GM18861 (cell line): ENCODE measurements around the gene C19orf12.
A peak's percentile ranks its signal among the peaks of the same experiment; 100 is the strongest.

Source experiments
- ATAC-seq: cut with Tn5 transposase; IDR thresholded peaks from one replicate; pipeline ENCODE4 v1.9.1; 2021; ENCODE audit not compliant: unreplicated experiment

C19orf12 gene

DNA sequence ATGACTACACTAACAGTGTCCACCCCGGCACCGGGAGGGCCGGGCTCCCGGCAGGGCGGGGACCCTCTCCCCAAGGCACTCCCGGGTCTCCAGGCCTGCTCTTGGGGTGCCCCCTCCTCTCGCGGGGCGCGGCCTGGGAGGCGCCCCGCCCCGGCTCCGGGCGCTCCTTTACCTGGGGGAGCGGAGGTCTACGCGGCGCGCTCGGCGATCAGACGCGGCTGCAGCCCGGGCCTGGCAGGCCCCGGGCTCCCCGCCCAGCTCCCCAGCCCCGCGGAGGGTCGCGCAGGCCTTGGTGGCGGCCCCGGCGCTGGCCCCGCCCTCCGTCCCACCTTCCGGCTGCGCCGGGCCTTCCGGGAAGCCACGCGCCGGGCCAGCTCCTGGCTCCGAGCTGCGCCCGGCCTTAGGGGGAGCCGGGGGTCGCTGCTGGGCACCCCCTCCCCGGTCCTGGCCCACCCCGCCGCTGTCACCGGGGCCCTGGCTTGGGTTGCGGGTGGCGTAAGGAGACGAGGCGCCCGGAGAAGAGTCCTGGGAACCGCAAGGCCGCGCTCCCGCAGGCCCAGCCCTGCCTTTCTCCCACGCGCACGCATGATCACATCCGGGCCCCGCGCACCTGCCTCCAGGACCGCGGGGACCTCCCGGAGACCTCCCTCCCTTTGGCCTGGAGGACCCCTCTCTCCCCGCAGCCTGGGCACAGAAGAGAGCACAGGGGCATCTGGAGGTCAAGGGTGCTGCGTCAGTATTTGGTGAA lies at the start of gene C19orf12:
Gene C19orf12, minus strand, starts transcription at position 309 of the 748 bp plus-strand sequence. CDS start 6,848 bp downstream, outside the sequence.
- ATAC-seq, result peak; percentile 54

DNA sequence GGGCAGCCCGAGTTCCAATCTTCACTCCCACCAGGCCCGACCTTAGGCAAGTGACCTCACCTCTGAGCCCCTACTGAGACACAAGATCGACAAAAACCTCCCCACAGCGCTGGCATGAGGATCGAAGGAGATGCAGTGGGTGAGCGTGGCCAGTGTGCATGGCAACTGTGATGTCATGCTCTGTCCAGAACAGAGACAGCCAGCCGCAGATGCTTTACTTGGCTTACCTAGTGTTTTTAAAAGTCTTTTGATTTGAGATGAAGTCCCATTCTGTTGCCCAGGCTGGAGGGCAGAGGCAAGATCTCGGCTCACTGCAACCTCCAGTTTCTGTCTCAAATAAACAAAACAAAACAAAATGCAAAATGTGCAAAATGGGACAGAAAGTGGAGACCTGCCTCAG lies 49.3 kb upstream of the C19orf12 start:
- no peak for ATAC-seq

DNA sequence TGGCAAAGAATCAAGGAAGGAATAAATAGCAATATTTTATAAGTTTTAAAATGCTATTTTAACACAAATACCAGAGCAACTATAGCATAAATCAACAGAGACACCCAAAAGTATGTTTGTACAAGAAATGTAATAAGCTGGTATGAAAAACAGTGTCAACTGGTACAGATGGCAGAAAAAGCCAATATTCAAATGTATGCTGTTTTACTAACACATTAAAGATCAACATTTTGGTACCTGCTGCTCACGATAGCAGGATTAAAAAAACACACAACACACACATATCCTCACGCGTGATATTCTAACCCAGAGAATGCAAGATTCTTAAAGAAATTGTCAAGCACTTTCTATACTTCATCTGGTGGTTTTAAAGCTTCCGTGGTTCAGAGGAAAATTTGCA lies 48.1 kb upstream of the C19orf12 start:
- no peak for ATAC-seq

DNA sequence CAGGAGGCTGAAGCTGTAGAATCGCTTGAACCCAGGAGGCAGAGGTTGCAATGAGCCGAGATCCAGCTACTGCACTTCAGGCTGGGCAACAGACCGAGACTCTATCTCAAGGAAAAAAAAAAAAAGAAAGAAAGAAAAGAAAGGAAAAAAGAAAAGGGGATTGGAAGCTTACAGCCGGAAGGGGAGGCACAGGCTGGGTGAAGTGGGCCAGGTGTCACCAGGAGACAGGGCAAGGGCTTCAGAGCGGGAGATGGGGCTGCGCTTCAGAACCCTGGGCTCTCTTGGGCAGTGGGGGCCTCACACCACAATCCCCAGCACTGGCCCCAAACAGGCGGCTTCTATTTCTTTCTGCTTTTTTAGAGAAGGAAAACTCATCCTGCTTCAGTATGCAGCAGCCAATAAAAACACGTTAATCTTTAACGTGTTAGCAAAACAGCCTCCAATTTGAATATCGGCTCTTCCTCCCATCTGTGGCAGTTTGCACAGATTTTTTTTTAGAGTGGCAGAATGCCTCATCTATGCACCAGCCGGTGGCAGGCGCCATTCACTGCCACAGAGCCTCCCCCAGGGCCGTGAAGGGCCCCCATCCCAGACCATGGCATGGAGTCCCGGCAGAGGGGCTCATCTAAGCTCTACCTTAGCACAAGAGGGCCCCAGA lies 46.6 kb upstream of the C19orf12 start:
- no peak for ATAC-seq

DNA sequence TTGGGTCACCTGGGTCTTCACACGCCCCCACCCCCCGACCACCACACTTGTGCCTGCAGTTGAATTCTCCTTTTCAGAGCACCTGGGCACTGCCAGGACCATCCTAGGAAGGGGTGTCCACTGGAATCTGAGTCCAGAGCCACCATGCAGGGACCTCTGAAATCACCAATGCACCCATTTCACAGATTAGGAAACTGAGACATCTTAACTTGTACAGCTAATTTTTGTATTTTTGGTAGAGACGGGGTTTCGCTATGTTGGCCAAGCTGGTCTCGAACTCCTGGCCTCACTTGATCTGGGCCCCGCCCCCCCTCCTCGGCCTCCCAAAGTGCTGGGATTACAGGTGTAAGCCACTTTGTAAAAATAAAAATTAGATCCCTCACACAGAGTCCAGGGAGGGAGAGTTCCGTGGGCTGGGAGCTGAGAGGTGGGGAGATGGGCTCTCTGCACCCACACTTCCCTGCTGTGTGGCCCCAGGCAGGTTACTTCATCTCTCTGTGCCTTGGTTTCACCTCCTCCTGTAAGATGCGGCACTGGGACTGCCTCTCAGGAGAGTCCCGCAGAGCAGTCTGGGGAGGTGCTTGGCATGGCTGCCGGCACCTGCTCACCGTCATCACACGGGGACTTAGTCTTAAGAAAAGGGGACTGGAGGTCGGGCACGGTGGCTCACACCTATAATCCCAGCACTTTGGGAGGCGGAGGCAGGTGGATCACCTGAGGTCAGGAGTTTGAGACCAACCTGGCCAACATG lies 45.9 kb upstream of the C19orf12 start:
- ATAC-seq, result no peak

DNA sequence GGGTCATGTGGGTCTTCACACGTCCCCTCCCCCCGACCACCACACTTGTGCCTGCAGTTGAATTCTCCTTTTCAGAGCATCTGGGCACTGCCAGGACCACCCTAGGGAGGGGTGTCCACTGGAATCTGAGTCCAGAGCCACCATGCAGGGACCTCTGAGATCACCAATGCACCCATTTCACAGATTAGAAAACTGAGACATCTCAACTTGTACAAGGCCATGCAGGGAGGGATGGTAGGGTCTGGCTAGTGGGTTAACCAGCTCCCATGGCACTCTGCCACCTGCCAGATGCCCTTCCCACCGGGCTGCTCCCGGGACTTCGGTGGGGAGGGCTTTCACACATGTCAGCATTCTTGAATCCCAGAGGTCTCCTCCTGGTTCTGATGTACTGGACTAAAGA lies 44.3 kb upstream of the C19orf12 start:
- ATAC-seq, result no peak

DNA sequence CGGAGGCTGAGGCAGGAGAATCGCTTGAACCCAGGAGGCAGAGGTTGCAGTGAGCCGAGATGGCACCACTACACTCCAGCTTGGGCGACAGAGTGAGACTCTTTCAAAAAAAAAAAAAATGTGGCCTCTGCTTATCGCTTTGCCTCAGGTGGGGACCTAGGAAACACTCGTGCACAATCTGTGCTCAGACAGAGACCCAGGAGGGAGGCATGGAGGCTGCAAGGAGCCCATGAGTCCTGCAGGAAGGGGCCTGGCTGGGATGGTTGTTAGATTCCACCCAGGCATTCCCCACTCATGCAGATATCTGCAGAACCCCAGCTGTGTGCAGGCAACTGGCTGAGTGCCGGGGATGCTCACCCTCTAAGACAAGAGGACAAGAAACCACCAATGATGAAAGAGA lies 43.8 kb upstream of the C19orf12 start:
- no peak for ATAC-seq

DNA sequence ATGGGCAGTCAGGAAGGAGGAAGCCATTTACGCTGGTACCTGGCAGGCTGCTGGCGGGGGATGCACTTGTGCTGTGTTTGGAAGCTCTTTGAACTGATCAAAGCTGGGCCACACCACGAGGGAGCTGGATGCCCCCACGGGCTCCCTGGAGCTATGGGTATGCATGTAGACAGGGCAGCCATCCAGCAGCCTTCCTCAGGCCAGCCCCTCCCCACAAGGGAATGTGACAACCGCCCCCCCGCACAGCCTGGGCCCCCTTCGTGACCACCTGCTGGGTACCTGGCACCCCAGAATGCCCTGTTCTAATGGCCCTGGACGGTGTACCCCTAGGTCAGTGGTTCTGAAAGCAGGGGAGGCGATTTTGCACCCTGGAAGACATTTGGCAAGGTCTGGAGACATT lies 42.5 kb upstream of the C19orf12 start:
- ATAC-seq, result no peak

DNA sequence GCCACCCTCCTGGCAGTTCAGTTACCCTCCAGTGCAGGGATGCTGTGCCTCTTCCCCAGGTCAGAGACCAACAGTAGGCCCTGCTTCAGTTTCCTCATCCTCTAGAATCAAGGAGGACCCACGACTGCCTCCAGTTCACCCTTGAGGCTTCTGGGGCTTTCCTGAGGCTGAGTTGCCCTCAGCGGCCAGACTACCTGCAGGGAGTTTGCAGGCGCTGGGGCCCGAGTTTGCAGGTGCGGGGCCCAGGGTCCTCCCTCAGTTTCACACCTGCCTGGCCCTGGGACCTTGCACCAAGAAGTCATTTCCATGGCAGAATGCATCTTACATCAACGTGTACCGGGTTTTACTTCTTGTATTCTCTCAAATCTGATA lies 38.9 kb upstream of the C19orf12 start:
- no peak for ATAC-seq

DNA sequence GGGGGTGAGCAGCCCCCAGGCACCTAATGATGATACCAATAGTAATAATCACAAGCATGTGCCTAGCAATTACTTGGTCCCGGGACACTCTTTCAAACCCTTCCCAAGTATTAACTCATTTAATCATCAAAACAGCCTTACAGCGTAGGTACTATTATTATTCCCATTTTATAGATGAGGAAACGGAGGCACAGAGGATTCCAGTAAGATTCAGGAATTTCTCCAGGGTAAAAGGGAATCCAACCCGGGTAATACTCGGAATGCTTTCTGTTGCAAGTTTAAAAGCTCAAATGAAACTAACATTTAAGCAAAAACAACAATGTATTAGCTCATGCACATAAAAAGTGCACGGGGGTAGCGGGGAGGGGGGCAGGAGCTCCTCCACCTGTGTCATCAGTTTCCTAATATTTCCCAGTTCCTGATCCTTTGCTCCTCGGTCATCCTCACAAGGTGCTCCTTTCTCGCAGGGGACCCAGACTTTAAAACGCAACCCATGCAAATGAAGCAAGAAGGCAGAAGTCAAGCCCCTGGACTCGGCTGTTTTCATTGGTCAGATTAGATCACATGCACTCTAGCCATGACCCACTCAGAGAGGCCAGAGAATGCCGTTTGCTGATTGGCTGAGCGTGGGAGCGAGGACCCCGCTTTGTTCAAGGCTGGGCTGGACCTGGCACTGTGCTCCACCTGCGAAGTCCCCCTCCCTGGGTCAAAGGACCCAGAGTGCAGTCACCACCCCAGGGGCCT lies 38.3 kb upstream of the C19orf12 start:
- ATAC-seq, result no peak

DNA sequence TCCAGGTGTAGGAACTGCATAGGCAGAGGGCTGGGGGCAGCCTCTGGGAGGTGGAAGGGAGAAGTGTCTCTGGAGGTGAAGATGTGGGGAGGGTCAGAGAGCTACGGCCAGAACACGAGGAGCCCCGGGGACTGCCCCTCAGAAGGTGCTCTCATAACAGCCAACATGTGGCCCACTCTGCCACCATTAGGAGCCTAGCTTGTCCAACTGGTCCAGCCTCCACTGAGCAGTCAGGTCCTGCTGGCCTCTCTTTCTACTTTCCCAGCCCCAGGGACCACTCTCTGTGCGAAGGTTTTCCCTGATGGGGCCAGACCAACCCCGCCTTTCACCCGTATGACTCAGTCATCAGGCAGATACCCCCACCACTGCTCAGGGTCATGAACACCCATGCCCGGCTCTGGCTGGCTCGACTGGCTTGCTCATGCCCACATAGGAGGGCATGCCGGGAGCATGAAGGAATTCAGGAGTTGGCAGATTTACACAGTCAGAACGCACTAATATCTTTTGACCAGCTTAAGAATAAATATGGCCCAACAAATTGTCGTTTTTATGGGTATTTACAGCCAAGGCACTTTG lies 37.5 kb upstream of the C19orf12 start:
- no peak for ATAC-seq

DNA sequence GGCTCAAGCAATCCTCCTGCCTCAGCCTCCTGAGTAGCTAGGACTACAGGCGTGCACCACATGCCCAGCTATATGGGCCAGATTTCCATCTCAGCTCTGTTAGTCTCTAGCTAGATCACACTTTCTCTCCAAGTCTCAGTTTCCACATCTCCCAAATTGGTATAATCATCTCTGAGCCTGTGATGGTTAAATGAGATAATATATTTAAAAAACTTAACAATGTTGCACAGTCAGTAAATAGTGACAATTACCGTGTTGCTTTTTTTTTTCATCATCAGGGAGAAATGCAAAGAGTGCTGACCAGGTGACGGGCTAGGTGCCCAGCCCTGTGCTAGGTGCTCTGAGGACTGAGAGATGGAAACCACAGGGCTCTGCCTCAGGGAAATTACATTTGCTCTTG lies 36.9 kb upstream of the C19orf12 start:
- no peak for ATAC-seq

DNA sequence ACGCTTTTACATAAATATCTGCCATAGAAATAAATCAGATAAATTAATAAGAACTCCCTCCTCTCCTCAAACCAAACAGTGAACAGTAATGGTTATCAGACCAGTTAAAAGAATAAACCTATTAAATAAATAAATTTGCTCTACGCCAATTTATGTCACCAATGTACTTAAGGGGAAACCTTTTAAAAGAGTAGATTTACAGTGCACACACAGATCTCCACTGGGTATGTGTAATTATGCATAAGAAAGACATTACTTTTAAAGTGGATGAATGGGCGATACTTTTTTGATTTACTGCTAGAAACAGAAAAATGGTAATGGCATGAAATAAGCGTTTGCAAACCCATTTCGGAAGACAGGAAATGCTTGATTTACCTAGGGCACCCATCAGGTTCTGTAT lies 34.9 kb upstream of the C19orf12 start:
- no peak for ATAC-seq

DNA sequence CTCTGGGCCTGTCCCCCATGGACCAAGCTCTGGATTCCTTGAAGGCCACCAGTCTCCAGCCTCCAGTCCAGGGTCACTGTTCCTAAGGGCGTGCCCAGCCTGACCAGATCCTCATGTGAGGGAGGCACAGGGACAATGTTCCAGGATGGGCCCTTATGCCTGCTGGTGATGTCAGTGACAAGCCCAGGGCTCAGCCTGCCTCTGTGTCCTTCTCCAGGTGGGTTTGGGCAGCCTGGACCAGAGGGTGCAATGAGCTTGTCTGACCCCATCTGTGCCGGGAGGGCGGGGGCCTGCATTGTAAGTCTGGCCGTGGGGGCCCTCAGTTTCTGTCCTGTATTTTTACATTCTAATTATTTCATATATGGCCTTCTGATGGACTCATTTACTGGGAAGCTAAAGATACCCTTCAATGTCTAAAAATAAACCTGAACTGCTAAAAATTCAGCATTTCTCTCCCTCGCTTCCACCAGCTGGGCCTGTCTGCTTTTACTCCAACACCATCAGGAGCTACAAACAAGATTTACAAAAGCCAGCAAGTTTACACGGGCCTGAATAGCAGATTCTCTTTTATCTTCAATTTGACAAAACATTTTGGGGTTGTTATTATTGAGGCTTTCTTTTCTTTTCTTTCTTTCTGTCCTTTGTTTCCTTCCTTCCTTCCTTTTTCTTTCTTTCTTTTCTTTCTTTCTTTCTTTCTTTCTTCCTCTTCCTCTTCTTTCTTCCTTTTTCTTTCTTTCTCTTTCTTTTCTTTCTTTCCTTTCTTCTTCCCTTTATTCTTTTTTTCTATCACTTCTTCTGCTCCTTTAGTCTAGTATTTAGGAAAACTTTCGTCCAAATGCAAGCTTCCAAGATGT lies 34.2 kb upstream of the C19orf12 start:
- no peak for ATAC-seq

DNA sequence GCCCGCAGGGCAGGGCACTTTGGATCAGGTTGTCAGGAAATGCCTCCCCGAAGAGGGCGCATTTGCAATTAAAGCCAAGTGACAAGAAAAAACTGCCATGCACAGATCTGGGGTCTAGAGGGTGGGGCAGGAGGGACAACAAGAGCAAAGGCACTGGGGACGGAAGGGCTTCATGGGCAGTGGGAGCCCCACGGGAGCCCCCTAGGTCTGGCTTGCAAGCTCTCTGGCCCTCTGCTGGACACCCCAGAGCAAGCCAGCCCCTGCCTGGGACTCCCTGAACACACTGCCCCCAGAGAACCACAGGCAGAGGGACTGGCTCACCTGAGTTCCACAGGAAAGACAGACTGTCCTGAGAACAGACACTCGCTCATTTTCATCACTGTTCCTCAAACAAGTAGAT lies 30.2 kb upstream of the C19orf12 start:
- no peak for ATAC-seq

DNA sequence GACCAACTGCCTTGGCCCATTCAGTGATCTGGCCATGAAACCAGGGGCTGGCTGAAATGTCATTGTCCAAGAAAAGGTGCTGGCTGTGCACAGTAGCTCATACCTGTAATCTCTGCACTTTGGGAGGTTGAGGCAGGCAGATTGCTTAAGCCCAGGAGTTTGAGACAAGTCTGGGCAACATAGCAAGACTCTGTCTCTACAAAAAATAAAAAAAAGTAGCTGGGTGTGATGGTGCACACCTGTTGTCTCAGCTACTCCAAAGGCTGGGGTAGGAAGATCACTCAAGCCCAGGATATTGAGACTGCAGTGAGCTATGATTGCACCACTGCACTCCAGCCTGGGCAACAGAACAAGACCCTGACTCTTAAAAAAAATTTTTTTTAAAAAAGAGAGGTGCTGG lies 28.6 kb upstream of the C19orf12 start:
- no peak for ATAC-seq

DNA sequence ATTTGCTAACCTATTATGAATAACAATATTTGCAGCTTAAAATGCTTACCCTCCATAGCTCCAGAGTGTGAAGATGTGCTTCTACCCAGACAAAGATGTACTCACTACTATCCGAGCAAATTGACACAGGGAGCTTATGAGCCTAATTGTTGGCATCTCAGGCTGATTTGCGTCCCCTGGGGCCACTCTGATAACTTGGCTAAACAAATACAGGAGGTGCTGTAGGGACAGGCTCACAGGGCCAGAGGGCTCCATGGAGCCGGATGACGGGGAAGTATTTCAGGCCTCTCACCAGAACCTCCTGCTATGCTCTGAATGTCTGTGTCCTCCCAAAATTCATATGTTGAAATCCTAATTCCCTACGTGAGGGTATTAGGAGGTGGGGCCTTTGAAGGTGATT lies 26.7 kb upstream of the C19orf12 start:
- no peak for ATAC-seq

DNA sequence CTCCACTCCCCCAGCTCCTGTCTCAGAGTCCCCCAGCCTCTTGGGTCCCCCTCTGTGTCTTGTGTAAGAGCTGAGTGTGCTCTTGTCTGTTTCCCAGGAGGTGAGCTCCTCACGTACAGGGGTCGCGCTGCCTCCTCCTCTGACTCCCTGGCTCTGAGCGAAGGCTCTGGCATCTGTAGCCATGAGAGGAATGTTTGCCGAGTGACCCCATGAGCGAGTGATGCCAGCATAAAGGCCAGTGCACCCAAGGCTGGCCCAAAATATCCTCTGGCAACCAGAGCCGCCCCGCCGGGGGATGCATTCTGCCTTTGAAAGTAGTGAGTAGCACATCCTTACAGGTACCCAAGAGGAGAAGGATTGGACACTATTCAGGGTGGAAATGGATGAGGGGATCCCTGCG lies 26.2 kb upstream of the C19orf12 start:
- ATAC-seq, result no peak

DNA sequence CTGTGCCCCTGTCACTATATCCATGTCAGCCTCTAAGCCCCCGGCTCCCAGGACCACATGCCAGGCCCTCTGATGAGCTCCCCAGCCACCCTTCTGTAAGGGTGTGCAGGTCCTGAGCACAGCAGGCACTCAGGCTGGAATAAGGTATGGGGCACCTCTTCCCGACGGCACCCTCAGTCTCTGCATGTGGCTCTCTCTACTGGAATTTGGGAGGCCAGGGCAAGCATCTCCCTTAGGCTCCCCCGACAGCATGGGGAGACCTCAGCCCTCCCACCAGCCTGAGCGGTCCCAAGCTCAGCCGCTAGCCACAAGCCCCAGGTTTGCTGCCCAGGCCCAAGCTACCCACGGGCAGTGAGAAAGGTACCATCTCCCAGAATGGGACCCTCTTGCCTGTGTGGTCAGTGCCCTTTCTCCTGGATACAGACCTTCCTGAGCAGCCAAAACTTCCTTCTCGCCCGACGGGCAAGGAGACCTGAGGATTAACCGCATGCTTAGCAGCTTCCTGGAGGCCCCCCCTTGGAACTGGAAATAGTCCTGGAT lies 22.5 kb upstream of the C19orf12 start:
- ATAC-seq, result no peak

DNA sequence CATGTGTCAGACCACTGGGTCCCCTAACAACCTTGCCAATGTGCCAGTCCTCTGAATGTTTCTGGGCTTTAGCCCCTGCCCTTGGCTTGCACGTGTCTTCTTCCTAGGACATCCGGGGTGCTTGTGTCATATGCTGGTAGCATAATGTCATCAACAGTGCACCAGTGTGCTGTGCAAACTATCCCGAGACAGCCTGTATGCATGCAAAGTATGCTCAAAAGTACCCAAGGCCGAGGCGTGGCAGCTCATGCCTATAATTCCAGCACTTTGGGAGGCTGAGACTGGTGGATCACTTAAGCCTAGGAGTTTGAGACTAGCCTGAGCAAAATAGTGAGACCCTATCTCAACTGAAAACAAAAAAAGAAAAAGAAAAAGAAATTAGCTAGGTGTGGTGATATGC lies 20.8 kb upstream of the C19orf12 start:
- ATAC-seq, result no peak
